Measurements from ENCODE around the gene CHD1.

- TF ChIP-seq ERG (CRISPR knock-in tag; IDR thresholded peaks at IDR 0.05): no peak
- no peak for TF ChIP-seq SMAD4 (CRISPR knock-in tag; IDR thresholded peaks at IDR 0.05)
- TF ChIP-seq E2F4 (CRISPR knock-in tag; IDR thresholded peaks at IDR 0.05; ENCODE audit: borderline replicate concordance, low read depth): no peak
- TF ChIP-seq CTCF (IDR thresholded peaks at IDR 0.05): no peak
- TF ChIP-seq ATF3 (CRISPR knock-in tag; conservative IDR thresholded peaks at IDR 0.05): no peak
Measured at GRCh38 chr5:98909363-98909762, 19.4 kb downstream of the CHD1 start.

All from WTC11 (cell line).